NCI-H226 (cell line): ENCODE measurements around the gene ATP10B.

ENCODE experiments used
- DNase-seq: peaks from one replicate; pipeline ENCODE4 v3.0.0-alpha.2; 2015

Gene ATP10B

DNA sequence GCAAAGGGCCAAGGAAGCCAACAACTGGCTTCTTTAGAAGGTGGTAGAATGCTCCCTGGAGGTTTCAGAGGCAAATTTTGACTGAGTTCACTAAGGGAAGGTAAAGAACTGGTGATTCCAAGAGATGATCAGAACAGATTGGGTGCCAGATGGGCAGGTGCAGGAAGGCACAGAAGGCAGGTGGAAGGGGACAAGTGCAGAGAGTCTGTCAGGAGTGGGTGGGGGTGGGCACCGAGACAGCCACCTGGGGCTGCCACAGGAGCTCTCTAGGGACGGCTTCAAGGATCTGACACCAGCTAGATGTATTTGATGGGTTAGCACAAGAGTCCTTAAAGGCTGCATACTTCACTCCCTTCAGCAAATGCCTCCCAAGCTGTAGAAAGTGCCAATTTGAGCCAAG lies 223.0 kb downstream of the ATP10B start:
- no peak for DNase-seq

- DNase-seq: no peak
These were observed 223.4 kb downstream of the ATP10B start for GRCh38 chr5:160628619-160628968.

DNA sequence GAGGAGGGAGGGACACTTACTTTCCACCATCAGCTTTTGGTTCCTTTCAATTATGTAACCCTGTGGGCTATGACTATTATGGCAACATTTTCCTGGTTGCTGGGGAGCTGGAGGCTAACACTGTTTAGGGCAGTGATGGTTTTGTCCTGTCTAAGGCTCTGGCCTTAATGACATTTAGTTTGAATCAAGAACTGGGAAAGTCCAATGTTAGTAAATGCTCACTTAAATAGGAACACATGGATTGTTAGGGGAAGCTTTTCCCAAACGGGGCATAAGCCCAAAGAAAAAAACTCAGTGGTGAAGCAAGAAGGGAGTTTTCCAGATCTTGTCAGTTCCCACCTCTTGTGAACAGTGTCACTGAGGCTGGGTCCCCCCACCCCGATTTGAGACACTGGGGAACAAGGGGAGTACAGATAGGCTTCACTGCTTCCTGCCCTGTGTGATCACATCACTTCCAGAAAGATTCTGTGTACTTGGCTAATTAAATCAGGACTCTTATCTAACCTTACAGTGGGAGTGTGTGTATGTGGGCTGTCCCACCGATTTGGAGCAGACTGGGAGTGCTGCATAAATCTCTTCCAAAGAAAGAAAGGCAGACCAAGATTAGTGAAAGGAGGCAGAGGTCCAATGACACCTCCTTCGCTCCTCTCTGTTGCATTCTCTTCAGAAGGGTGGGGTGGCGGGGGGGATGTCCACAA lies 223.9 kb downstream of the ATP10B start:
- no peak for DNase-seq

DNA sequence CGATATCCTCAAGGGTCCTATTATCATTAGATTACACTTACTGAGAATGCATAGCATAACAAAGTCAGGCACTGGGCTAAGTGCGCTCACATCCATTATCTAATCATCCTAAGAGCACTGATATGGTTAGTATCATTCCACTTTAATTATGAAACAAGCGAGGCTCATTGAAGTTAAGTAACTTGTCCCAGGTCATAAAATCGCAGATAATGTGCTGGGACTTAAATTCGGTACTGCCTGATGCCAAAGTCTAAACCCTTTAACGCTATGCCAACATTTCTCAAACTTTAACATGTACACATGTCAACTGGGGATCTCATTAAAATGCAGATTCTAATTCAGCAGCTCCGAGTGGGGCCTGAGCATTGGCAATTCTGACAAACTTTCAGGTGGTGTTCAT lies 225.7 kb downstream of the ATP10B start:
- DNase-seq: no peak

DNA sequence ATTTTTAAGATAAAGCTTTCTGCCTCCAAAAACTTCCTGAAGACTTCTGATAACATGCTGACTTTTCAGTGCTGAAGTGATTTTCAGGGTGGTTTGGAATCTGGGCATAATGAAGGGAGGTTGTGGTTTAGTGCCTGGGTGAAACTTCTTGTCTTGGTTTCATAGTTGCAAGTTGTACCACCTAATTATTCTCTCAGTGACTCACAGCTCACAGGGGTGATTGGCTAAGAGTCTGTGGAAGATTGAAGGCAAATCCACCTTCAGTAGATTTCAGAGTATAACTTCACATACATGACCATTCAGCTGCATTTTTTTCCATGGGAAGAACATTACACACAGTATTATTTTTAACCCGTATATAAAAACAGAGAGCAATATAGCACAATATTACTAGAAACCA lies 230.5 kb downstream of the ATP10B start:
- no peak for DNase-seq

GRCh38 chr5:160620401-160620800 lies 231.6 kb downstream of the ATP10B start:
- no peak for DNase-seq

GRCh38 chr5:160619381-160619780 lies 232.6 kb downstream of the ATP10B start:
- DNase-seq: no peak

DNA sequence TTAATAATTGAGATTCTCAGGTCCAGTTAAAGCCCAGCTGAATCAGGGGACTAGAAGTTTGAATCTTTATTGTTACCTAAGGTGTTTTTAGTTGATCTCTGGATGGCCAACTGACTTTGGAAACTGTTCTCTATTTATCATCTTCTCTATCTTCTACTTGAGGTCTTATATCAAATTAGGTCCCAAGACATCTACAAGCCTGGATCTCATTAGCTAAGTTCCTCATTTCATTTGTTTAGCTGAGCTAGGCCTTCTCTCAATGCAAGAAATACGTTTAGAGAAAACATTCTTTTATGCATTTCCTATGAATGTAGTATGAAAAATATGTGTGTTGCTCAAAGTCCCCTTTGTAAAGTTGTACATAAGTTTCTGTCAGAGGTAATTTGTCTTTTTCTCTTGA lies 233.7 kb downstream of the ATP10B start:
- no peak for DNase-seq

DNA sequence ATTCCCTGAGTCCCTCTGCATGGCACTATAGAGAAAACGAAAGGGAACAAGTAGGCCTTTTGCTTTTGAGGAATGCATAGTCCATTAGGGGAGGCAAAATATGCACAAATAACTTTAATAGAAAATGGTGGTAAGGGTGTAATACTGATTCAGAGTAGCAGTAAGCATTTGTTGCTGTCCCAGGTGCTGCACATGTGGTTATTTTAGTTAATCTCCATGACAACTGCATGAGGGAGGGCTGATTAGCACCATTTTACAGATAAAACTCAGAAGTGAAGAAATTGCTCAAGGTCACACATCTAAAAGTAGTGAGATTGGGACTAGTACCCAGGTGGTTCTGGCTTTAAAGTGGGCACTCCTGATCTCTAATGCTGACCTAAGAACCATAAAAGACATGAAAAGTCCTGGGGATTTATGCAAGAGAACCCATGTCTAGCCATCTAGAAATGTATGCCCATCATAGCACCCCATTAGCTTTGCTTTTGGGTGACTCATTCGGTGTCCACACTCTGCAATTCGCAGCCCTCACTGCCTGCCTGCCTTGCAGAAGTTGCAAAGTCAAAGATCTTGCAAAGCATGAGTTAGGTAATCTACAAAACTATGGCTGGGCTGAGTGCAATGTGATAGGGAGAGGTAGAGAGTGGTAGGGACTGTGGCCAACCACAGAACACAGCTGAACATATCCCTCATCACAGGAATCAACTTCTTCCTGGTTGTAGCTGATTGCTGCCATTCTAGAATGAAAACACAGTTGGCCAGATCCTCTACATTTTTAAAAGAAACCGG lies 235.1 kb downstream of the ATP10B start:
- DNase-seq: no peak

- DNase-seq: no peak
These were observed 237.9 kb downstream of the ATP10B start for GRCh38 chr5:160614136-160614535.

DNA sequence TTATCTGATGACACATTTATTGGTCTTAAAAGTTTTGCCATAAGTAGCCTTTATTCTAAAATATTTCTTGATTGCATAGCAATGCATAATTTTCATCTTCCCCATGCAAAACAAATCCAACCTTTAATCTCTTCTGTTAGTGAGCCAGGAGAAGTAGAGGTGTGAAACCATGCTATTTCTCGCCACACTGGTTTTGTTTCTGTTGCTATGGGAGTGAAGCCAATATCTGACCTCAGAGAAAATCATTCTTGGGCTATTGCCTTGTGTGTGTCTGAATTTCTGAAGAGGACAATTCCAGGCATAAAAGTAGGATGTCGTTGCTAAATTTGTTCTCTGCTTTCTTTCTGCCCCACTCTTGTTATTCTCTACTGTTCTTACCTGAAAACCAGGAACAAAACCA lies 246.7 kb downstream of the ATP10B start:
- no peak for DNase-seq

DNA sequence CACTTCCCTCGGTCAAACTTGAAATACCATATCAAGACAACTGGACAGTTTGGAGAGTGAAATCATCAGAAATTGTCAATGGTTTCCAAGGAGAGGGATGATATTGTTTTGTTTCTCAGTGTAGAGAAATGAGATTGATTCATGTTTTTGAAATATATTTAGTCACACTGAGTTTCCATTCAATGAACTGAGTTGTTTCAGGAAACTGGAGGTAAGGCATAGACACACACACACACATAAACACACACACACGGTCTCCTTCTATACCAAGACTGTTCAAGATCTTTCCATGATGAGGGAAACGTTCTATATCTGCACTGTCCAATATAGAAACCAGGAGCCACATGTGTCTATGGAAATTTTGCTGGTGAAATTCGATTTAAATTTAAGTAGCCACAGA lies 247.5 kb downstream of the ATP10B start:
- DNase-seq: no peak

DNA sequence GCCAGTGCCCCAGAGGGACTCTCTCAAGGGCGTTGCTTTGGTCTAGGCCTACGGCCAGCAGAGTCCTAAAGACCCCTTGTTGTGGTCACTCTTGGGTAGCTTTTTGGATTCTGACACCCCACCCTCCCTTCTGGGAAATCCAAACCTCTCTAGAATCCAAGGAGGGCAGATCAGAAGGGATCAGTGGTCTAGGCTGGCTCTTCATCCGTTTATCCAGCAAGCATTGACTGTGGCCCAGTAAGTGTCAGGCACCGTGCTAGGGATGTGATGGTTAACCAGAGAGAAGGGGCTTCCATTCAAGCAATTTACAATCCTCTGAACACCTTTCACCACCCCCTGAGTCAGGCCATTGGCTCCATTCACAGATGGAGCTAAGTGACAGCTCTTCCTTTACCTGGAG lies 249.3 kb downstream of the ATP10B start:
- DNase-seq: no peak

DNA sequence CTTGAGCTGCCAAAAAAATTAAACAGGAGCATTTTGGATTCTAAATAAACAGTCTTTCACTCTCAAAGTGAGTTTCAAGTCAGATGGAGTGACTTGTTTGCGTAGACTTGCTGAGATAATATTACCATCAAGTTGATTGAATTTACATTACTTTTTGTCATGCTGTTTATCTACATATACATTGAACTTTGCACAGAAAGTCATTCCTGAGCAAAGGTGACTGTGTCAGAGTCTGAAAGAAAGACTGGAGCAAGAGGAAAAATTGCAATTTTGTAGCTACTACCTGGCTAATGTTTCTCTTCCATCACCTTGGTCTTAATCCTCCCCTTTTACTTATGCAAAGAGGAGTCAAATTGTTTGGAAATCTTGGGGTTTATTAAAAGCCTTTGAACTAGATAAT lies 251.0 kb downstream of the ATP10B start:
- no peak for DNase-seq

GRCh38 chr5:160573318-160573717 lies 278.7 kb downstream of the ATP10B start:
- DNase-seq: no peak

- DNase-seq: no peak
These were observed 284.8 kb downstream of the ATP10B start for GRCh38 chr5:160567031-160567705.

- no peak for DNase-seq
These were observed 286.6 kb downstream of the ATP10B start for GRCh38 chr5:160565376-160565775.

GRCh38 chr5:160556846-160557245 lies 295.2 kb downstream of the ATP10B start:
- DNase-seq: no peak

DNA sequence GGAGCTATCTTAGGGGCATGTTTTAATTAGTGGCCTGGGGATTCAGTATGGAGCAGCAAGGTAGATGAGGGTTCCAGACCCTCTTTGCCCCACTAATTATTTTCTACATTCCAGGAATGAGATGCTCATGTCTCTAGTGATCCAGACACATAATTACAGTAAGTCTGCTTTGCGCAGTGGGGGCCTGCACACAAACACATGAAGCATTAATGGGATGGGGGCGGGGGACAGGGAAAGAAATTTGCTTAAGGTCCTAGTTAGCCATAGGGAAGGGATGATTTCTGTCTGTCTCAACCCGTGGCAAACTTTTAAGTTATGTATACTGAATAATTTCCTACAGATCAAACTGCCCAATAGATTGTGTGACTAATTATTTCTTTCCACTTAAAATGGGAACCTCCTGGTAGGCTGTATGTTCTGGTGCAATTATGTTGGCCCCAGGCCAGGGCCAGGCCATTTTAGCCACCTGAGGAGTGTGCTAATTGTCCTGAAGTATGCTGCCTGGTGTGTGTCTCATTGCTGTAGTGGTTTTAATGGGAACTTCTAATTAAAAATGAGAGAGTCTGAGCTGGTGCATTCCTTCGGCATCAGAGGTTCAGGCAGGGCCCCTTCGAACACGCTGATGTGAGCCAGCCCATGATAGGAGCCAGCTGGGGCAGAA lies 295.9 kb downstream of the ATP10B start:
- DNase-seq: no peak

- no peak for DNase-seq
These were observed 296.4 kb downstream of the ATP10B start for GRCh38 chr5:160555581-160555970.

GRCh38 chr5:160550075-160550474 lies 301.9 kb downstream of the ATP10B start:
- DNase-seq: no peak

DNA sequence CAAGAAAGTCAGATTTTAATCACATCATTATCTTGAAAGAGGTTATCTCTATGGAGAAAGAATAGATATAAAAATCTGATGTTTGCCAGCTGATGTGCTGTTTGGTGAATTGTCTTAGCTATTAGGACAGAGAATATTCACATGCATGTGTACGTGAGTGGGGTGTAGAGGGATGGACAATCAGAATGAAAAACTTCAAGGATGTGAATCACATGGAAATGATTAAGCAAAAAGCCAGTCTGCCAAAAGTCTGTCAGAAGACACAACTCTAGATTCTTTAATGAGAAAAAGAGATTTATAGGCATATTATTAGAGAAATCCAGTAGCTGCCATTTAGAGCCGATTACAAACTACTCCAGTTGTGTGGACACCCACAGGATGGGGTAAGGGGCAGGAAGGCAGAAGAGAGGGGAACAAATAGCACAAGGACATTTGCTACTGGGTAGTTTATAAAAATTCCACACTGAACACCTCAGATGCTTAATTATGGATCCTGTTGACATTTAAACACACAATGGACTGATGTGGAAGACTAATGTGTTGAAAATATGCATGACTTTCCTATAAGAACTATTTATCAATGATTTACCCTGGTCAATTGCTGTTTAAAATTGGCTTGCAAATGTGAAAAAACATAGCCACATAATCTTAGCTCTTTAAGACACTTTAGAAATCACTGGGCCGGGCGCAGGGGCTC lies 302.9 kb downstream of the ATP10B start:
- DNase-seq: no peak

DNA sequence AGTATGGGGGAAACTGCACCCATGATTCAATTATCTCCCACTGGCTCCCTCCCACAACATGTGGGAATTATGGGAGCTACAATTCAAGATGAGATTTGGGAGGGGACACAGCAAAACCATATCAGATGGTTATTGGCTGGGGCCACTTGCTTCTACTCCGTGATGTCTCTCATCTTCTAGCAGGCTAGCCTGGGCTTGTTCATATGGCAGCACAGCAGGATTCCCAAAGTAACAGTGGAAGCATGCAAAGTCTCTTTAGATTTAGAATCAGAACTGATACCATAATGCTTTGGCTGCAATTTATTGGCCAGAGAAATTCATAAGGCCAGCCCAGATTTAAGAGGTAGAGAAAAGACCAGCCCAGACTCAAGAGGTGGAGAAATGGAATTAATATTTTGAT lies 304.1 kb downstream of the ATP10B start:
- DNase-seq: no peak
